AG04450 (cell line): Measurements from ENCODE around the gene FNBP1. TPM values are rescaled to one million over a fixed set of nuclear protein-coding genes. Genes with fewer than 3 reads are reported as not detected.

Experiments used
- CTCF ChIA-PET: fragments of 300-600, 350-600 bp; formaldehyde crosslinking; extraction: SDS; loops from one replicate; lab custom pipeline; 2022; ENCODE audit warnings: antibody characterized with exemption, inconsistent platforms; lab: Charles Lee
- POLR2A ChIA-PET: fragments of 350-600 bp; formaldehyde crosslinking; extraction: SDS; loops from one replicate; lab custom pipeline; 2021; ENCODE audit warnings: antibody characterized with exemption, inconsistent platforms; lab: Yijun Ruan, JAX
- DNase-seq: peaks from one replicate; pipeline ENCODE4 v3.0.0-alpha.2; 2011; ENCODE audit warnings: low read depth, low spot score
- H3K27ac ChIP-seq: one replicate; pipeline ENCODE4 v1.5.1; 2012; ENCODE audit warnings: low read depth, low read length, control low read depth
- H3K27me3 ChIP-seq: one replicate; pipeline ENCODE4 v1.6.0; 2012; ENCODE audit warnings: low read length; ENCODE audit not compliant: control insufficient read depth, insufficient read depth
- H3K4me3 ChIP-seq: 2 replicates; pipeline ENCODE4 v1.5.1; 2011; ENCODE audit warnings: mild to moderate bottlenecking, low read depth, low read length, control low read depth
- H3K9me3 ChIP-seq: 2 replicates; pipeline ENCODE4 v1.5.1; 2012; ENCODE audit warnings: low read length; ENCODE audit not compliant: control insufficient read depth, insufficient read depth
- polyA plus RNA-seq: library from polyadenylated mRNA; depleted of rRNA; stranded (reverse); fragments of >200 nt; gene quantifications from 2 replicates; pipeline ENCODE4 v1.2.3, GENCODE V29; 2011
- TF ChIP-seq, protein P1 (sequence below): IDR thresholded peaks from 2 replicates; pipeline ENCODE4 v1.5.1; 2011; ENCODE audit warnings: low read depth, low read length, control low read depth, inconsistent platforms

Gene FNBP1
- polyA plus RNA-seq, 1 experiment: 22.3 TPM

DNA sequence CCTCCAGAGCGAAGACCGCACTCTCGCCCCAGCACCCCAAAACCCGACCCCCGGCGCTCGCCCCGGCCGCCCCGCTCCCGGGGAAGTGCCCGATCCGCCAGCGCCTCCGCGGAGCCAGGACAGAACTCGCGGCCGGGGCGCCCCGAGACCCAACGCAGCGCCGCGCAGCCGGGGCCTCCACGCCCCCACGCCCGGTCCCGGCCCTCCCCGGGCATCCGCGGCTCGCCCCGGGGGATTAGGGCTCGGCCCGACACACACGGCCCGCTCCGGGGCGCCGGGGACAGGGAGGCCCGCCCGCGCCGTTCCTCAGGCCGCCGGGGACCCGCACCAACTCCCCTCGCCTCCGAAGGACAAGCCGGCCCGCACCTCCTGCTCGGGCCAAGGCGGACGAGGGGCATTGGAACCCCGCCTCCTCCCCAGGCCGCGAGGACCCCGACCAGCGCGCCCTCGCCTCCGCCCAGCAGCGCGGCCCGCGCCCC, 544 bp downstream of the FNBP1 start:
- Histone ChIP-seq H3K9me3 (no peaks in the 10 kb centered on the region; the same call in 1 of the 2 replicates), H3K27me3 (no peaks in the 10 kb centered on the region), H3K4me3 (peak overlapping the region; percentile 86), H3K27ac (no peak overlapping the region)
- TF ChIP-seq, protein P1, sequence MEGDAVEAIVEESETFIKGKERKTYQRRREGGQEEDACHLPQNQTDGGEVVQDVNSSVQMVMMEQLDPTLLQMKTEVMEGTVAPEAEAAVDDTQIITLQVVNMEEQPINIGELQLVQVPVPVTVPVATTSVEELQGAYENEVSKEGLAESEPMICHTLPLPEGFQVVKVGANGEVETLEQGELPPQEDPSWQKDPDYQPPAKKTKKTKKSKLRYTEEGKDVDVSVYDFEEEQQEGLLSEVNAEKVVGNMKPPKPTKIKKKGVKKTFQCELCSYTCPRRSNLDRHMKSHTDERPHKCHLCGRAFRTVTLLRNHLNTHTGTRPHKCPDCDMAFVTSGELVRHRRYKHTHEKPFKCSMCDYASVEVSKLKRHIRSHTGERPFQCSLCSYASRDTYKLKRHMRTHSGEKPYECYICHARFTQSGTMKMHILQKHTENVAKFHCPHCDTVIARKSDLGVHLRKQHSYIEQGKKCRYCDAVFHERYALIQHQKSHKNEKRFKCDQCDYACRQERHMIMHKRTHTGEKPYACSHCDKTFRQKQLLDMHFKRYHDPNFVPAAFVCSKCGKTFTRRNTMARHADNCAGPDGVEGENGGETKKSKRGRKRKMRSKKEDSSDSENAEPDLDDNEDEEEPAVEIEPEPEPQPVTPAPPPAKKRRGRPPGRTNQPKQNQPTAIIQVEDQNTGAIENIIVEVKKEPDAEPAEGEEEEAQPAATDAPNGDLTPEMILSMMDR: no peak
- ChIA-PET POLR2A (interaction anchor here (0.5 to 1.5 kb wide), 8 partner anchors 8 to 157 kb away, joined by 3 to 11 read pairs (median 4); partner anchors contain the start of gene GPR107), CTCF (interaction anchor here (0.6 to 1.0 kb wide), 3 partner anchors 50 to 105 kb away, joined by 3 to 4 read pairs (median 3); no protein-coding TSS in a partner anchor)
- no peak for DNase-seq

DNA sequence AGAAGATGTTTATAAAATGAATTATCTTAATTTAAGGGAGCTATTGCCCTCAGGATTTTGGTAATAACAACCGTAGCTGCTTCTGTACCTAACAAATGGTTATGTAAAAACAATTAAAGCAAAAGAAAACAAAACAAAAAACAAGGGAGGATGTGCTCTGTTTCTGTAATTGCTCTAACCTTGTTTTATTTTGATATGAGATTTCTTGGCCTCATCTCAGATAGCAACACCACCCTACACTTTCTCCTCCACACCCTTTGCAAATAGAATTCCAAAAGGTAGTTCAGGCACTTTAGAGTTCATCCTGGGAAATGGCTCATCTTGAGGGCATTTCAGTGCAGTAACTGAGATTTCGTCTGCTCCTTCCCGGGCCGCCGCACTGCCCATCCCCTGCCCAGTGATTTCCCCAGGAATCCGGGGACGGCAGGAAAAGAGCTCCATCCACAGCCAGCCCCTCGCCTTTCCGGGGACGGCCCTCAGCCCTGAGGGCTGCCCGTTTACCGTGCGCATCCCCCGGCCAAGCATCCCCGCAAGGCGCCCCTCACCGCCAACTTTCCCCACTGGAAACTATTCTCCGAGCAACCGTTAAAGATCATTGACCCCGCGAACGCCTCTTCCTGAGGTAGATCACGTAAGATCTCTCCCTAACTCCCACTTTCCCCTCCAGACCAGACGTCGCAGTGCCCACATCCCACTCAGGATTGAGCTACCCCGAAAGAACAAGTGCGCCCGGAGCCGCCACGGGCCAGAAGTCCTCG, 1.2 kb downstream of the FNBP1 start:
- TF ChIP-seq, protein P1: no peak
- no peaks in the 10 kb centered on the region; the same call in 1 of the 2 replicates for H3K9me3 ChIP-seq
- no peak overlapping the region for H3K27ac ChIP-seq
- H3K27me3 ChIP-seq: no peaks in the 10 kb centered on the region
- DNase-seq: no peak
- CTCF ChIA-PET: interaction anchor here (1.0 to 1.2 kb wide), 2 partner anchors 104 to 157 kb away, joined by 3 read pairs; no protein-coding TSS in a partner anchor
- peak overlapping the region; percentile 86 for H3K4me3 ChIP-seq
- POLR2A ChIA-PET: interaction anchor here (0.5 to 1.5 kb wide), 5 partner anchors 12 to 724 kb away, joined by 3 to 11 read pairs (median 4); partner anchors contain the start of gene GPR107

DNA sequence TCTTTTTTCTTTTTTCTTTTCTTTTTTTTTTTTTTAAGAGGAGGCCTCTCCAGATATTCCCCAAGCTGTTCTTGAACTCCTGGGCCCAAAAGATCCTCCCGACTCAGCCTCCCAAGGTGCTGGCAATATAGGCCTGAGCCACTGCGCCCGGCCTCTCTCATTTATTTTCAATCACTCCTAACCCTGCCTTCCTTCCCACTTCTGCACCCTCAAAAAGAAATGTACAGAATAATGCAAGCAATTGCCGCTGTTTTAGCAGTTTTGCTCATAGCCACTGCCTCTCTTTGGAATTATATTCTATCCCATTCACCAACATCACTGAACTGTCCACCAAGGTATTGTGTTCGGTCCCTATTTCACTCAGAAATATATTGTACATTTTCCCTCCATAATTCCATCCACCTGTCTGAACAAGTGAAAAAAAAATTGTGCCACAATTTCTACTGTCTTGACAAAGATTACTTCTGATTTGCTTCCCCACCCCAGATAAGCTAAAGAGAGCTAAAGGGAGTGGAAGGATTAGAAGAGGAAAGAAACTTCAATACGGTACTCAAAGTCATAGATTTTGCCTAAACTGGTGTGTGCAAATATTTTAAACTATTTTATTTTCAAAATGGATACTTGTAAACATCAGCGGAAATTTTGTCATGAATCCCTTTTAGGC, 1.9 kb downstream of the FNBP1 start:
- no peak overlapping the region for H3K27ac ChIP-seq

DNA sequence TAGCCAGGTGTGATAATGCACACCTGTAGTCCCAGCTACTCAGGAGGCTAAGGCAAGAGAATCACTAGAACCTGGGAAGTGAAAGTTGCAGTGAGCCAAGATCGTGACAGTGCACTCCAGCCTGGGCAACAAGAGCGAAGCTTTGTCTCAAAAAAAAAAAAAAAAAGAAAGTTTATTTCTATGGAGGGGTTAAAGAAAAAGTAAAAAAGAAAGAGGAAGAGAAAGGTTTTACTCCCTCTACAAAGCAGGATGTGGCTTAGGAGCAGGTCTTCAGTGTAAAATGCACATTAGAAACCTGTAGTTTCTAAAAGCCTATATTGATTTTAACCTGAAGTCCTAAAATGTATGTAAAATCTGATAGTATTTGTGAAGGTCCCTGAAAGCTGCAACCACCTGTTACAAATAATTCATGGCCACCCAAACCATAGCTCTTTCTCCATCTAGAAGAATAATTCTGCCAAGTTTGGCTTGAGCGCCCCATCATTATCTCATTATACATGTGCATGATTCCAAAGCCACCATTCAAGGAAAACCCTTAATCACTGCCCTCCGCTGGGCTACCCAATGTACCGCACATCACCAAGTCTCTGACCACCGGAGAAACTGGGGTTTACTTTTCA, 3.4 kb downstream of the FNBP1 start:
- H3K9me3 ChIP-seq: no peaks in the 10 kb centered on the region; the same call in 1 of the 2 replicates
- no peak overlapping the region for H3K27ac ChIP-seq
- no peaks in the 10 kb centered on the region for H3K27me3 ChIP-seq
- CTCF ChIA-PET: interaction anchor here (0.6 to 2.3 kb wide), 6 partner anchors 17 to 154 kb away, joined by 3 to 13 read pairs (median 4); no protein-coding TSS in a partner anchor
- TF ChIP-seq, protein P1: no peak
- POLR2A ChIA-PET: interaction anchor here (0.5 to 0.7 kb wide), 2 partner anchors 20 to 861 kb away, joined by 3 to 4 read pairs; partner anchors contain the start of gene IER5L
- no peak for DNase-seq
- no peak overlapping the region for H3K4me3 ChIP-seq

More for the DNA sequence above, 1.9 kb downstream of the FNBP1 start:
- POLR2A ChIA-PET: interaction anchor here (0.6 to 1.2 kb wide), 3 partner anchors 13 to 723 kb away, joined by 3 to 4 read pairs (median 3); partner anchors contain the start of gene GPR107
- Histone ChIP-seq H3K4me3 (peak overlapping the region; percentile 86), H3K27me3 (no peaks in the 10 kb centered on the region), H3K9me3 (no peaks in the 10 kb centered on the region; the same call in 1 of the 2 replicates)
- TF ChIP-seq, protein P1: no peak
- CTCF ChIA-PET: interaction anchor here (1.2 kb wide), 1 partner anchor 156 kb away, joined by 3 read pairs; no protein-coding TSS in a partner anchor
- no peak for DNase-seq
